ENCODE measurements around the gene RRAS. TPM values are rescaled to one million over a fixed set of nuclear protein-coding genes. Genes with fewer than 3 reads are reported as not detected.
A peak's percentile ranks its signal among the peaks of the same experiment; 100 is the strongest.
"Not testable (repeated sequence)": the region's sequence is repeated elsewhere in the genome, so short reads cannot be mapped to it uniquely, and the experiment has no call there.

RRAS gene
- total RNA-seq, 1 donor from 2014 or later, result 59.1 TPM

DNA sequence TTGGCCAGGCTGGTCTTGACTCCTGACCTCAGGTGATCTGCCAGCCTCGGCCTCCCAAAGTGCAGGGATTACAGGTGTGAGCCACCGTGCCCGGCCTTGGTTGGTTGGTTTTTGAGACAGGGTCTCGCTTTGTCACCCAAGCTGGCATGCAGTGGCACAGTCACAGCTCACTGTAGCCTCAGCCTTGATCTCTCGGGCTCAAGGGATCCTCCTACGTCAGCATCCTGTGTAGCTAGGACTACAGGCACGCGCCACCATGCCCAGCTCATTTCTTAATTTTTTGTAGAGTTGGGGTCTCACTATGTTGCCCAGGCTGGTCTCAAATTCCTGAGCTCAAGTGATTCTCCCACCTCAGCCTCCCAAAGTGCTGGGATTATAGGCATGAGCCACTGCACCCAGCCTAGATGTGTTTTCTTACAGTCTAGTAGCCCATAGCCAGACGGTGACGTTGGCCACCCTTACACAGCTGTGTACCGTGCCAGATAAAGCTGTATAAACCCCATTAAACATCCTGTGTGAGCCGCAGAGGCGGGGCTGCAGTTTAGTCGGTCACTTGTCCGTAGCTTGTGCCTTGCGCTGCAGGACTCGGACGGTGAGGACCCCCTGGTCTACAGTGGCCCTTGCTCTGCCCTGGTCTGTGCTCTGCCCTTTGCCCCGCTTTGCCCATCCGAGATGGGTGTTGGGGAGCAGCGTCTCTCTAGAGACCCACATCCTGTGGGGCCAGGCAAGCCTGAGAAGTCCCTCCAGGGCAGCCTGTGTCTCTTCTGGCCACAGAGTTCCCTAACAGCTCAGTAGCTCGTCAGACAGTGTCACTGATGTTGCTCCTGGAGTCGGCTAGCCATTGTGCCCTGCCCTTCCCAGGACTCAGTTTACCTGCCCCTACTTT lies 15.9 kb upstream of the RRAS start:
- no peak for DNase-seq (ENCODE audit: low spot score)

DNA sequence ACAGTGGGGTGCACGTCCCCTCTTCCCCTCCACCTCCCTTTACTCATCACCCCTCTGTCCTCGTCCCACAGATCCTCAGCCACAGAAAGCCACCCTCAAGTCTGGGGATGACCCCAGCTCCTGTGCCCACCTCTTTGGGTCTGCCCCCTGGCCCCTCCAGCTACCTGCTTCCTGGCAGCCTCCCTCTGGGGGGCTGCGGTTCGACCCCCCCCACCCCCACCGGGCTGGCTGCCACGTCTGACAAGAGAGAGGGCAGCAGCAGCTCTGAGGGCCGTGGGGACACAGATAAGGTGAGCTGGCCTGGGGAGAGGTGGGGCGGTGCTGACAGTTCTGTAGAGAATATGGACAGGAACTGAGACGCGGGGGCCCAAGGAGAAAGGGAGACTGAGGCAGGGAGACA lies 14.6 kb upstream of the RRAS start:
- DNase-seq (ENCODE audit: low spot score), result no peak

DNA sequence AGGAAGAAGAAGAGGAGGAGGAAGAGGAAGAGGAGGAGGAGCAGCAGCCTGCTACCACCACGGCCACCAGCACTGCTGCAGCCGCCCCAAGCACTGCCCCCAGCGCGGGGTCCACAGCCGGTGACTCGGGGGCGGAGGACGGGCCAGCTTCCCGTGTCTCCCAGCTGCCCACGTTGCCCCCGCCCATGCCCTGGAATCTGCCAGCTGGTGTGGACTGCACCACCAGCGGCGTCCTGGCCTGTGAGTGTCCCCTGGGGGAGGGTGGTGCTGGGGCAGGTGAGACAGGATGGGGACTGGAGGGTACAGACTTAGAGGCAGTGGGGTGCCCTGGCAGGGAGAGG lies 13.5 kb upstream of the RRAS start:
- no peak for DNase-seq (ENCODE audit: low spot score)

DNA sequence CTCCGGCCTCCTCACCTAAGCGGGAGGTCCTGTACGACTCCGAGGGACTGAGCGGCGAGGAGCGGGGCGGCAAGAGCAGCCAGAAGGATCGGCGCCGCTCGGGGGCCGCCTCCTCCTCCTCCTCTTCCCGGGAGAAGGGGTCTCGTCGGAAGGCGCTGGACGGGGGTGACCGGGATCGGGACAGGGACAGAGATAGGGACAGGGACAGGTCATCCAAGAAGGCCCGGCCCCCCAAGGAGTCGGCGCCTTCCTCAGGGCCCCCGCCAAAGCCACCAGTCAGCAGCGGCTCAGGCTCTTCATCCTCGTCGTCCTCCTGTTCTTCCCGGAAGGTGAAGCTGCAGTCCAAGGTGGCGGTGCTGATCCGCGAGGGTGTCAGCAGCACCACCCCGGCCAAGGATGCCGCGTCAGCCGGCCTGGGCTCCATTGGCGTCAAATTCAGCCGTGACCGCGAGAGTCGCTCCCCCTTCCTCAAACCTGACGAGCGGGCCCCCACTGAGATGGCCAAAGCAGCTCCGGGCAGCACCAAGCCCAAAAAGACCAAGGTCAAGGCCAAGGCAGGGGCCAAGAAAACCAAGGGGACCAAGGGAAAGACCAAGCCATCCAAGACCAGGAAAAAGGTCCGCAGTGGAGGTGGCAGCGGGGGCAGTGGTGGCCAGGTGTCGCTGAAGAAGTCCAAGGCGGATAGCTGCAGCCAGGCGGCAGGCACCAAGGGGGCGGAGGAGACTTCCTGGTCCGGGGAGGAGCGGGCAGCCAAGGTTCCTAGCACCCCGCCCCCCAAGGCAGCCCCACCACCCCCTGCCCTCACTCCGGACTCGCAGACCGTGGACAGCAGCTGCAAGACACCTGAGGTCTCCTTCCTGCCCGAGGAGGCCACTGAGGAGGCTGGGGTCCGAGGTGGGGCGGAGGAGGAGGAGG lies 12.9 kb upstream of the RRAS start:
- no peak for DNase-seq (ENCODE audit: low spot score)

DNA sequence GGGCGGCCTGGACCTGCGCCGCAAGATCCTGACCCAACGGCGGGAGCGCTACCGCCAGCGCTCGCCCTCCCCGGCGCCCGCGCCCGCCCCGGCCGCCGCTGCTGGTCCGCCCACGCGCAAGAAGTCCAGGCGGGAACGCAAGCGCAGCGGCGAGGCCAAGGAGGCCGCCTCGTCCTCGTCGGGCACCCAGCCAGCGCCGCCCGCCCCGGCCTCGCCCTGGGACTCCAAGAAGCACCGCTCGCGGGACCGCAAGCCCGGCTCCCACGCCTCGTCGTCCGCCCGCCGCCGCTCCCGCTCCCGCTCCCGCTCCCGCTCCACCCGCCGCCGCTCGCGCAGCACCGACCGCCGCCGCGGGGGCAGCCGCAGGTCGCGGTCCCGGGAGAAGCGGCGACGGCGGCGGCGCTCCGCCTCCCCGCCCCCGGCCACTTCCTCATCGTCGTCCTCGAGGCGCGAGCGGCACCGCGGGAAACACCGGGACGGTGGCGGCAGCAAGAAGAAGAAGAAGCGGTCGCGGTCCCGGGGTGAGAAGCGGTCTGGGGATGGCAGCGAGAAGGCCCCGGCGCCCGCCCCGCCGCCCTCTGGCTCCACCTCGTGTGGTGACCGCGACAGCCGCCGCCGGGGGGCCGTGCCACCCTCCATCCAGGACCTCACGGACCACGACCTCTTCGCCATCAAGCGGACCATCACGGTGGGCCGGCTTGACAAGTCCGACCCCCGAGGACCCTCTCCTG lies 12.0 kb upstream of the RRAS start:
- no peak for DNase-seq (ENCODE audit: low spot score)

DNA sequence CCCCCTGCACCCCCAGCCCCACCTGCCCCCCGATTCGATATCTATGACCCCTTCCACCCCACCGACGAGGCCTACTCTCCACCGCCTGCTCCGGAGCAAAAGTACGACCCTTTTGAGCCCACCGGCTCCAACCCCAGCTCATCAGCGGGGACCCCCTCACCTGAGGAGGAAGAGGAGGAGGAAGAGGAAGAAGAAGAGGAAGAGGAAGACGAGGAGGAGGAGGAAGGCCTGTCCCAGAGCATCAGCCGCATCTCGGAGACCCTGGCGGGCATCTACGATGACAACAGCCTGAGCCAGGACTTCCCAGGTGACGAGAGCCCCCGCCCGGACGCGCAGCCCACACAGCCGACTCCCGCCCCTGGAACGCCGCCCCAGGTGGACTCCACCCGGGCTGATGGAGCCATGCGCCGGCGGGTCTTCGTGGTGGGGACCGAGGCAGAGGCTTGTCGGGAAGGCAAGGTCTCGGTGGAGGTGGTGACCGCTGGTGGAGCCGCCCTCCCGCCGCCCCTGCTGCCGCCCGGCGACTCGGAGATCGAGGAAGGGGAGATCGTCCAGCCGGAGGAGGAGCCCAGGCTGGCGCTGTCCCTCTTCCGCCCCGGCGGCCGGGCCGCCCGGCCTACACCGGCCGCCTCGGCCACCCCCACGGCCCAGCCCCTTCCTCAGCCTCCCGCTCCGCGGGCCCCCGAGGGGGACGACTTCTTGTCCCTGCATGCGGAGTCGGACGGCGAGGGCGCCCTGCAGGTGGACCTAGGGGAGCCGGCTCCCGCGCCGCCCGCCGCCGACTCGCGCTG lies 11.3 kb upstream of the RRAS start:
- no peak for DNase-seq (ENCODE audit: low spot score)

DNA sequence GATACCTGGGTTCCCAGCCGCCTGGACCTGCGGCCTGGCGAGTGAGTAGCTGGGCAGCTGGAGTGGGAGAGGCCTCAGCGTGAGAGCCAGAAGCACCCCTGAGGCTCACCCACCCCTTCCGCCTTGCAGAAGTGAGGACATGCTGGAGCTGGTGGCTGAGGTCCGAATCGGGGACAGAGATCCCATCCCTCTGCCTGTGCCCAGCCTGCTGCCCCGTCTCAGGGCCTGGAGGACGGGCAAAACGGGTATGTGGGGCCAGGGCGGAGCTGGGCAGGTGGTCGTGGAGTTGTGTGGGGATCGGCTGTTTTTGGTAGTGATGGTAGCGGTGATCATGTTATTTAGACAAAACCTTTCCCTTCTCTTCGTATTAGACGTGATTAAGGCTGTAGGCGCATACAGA lies 6.6 kb upstream of the RRAS start:
- no peak for DNase-seq (ENCODE audit: low spot score)

DNA sequence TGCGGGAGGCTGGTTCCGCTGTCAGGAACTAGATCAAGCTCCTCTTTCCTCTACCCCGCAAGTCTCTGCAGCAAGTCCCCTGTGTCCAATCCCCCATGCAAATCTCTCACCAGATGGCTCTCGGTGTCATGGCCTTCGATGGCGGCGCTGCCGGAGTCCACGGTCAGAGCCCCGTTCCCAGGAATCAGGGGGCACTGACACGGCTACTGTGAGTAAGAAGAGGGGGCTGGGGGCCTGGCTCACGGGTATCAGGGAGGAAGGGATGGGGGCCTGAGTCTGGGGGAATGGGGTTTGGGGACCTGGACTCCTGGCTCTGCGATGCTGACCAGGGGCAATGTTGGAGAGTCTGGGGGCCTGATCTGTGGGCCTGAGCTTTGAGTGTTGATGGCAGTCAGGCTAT lies 6.1 kb upstream of the RRAS start:
- no peak for DNase-seq (ENCODE audit: low spot score)

DNA sequence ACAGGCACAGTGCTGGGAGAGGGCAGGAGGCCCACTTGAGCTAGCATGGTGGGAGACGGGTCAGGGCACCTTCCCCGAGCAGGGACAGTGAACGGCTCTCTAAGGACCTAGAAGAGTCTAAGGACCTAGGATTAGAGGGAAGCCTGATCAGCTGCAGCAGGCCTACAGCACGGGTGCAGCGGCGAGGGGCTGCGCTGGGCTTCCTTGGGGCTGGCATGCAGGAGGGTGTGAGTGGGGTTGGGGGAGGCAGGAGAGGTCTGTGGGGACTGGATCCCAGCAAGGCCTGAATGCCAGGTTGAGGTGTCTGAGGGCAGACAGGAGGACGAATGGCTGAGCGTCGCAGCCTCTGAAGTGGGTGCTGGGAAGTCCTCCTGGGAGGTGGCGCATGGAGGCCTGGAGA lies 5.6 kb upstream of the RRAS start:
- DNase-seq (ENCODE audit: low spot score), result no peak

DNA sequence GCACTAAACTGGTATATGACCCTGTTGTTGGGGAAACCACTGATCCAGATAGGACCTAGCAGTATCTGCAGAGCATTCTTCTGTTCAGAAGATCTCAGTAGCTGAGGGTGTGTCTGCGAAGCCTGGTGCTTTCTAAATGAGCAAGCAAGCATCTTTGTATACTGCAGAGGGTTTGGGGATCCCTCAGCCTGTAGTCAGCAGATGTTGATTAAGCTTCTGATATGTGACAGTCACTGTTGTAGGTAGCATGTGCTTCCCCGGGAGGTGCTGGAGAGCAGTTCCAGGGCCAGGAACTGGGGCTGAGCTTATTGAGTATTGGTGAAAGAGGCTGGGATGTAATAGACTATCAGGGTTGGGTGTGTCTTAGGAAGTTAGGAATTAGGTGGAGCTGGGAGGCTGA lies 3.5 kb upstream of the RRAS start:
- DNase-seq (ENCODE audit: low spot score), result no peak

DNA sequence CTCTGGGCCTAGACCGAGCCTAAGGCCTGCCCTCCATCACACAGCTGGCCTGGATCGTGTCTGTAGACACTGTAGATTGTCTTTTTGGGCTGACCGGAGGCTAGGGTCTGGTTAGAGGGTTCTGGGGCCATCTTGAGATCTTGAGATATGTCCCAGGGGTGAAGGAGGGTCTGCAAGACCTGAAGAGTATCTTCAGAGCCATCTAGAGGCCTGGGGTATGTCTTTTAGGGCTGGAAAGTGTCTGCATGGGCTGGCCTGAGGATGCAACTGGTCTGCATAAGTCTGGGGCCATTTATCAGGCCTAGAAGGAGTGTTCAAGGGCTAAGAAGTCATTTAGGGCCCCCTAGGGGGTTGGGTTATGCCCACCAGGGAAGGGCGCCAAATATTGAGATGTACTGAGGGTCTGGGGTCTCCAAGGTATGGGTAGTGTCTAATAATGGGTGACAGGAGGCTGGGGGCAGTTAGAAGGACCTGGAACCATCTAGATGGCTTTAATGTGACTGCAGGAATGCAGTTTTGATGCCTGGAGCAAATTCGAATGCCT lies 2.6 kb upstream of the RRAS start:
- no peak for DNase-seq (ENCODE audit: low spot score)

DNA sequence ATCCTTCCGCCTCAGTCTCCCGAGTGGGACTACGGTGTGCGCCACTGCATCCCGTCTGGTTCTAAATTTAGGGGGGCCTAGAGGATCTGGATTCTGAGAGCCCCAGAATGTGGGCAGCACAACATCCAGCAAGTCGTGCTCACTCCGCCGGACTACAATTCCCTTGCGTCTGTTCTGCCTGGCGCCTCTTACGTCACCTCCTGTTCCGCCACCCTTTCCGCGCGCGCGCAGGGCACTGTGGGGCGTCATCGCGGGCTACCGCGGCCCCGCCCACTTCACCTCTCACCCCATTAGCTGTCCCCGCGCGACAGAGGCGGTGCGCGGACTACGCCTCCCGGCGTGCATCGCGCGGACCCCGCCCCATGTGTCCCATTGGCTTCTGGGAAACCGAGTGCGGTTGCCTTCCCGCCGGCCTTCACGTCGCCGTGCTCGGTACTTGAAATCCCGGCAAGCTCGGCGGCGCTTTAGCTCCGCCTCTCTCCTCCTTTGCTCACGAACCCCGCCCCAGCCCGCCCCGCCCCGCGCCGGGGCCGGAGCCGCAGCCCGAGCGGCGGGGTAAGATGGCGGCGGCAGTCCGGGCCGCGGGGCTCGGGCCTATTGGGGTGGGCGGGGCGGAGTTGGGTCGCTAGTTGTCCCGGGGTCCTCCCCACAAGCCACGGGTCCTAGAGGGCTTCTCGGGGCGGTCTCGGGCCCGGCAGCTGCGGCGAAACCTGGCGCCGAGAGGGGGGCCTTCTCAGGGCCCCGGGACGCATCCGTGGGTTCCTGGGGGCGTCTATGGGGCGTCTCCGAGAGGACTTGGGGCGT lies 1.9 kb upstream of the RRAS start, which contains the start of gene SCAF1:
SCAF1 (plus strand) TSS at position 522 of the 804 bp plus-strand sequence. CDS start 2,818 bp downstream, outside the sequence.
- DNase-seq (ENCODE audit: low spot score), result peak; percentile 99

DNA sequence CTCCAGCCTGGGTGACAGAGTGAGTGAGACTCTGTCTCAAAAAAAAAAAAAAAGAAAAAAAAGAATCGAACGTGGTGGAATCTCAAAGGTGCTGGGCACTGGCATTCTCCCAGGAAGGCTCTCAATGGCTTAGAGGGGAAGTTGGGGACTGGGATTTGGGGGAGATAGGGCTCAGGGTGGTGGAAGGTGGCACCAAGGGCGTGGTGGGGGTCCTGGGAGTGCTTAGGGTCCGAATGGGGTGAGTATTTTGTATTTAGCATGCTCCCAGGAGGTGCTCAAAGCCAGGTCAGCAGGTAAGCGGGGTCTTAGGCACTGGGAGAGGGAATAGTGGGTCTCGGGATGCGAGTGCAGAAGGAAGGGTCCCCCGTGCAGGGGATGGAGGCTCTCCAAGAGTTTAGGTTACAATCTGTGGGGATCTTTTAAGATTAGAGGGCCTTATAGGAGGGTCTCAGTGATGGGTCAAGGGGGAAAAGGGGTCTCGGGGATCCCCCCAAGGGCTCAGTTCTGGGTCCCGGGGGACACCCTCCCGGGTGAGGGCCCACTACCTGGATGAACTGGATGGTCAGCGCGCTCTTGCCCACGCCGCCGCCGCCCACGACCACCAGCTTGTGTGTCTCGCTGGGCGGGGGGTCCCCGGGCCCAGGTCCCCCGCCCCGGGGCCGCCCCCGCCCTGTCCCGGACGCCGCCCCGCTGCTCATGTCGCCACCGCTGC lies 386 bp downstream of the RRAS start:
- DNase-seq (ENCODE audit: low spot score), result no peak

DNA sequence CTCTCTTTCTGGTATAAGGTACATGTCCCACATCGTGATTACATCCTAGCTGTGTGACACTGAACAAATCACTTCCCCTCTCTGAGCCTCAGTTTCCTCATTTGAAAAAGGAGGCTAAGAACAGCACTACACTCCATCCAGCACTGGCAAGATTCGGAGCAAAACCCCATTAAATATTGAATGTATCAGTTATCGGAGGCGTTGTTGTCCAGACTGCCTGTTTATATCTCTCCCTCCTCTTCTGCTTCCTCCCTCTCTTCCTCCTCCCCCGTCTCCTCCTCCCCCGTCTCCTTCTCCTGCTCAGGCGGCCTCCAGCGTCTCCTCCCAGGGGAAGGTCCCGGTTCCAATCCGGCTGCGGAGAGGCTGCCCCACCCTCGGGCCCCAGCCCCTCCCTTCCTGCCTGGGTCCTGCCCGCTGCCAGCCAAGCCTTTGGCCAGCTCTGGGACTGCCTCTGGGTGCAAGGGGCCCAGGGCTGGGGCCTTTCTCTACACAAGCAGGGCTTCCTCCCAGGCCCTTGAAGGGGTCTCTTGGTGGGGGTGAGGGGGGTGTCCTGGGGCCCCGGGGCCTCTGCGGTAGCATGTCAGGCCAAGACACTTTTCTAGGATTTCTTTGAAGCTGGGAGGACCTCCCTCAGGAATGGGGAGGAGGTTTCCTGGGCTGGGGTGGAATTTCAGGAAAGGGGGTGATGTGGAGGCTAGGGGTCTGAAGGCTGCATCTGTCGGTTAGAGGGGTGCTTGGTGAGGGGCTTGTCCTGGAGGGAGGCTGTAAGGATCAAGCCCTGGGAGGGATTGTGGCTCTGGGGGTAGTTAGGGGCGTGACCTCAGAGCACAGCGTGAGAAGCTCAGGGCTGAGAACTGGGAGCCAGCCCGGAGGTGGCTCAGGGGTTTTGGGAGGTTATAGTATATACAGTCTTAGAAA lies 1.9 kb downstream of the RRAS start:
- peak; percentile 86 for DNase-seq (ENCODE audit: low spot score)

DNA sequence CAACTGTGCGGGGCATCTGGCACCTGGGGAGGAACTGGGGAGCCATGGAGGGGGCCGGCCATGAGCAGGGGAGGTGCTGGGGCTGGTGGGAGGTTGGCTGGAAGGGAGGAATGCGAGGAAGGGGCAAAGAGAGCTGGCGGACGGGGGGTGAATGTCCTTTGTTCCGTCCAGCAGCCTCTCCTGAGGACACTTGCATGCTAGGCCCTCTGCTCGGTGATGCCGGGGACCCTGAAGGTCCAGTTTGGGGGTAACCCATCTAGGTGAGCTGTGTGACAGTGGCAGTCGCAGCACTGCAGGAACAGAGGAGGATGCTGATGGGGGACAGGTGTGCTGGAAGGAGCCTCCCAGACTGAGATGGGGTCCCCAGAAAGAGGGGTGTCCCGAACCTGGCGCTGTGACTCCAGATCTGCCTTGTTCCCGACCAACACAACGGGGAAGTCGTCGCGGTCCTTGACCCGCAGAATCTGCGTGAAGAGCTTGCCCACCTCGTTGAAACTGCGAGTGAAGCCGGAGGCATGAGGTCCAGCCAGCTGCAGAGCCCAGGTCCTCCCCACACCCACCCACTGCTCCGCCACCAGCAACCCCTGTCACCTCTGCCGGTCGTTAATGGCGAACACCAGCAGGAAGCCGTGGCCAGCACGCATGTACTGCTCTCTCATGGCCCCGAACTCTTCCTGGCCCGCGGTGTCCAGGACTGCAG lies 3.6 kb downstream of the RRAS start:
- no peak for DNase-seq (ENCODE audit: low spot score)

DNA sequence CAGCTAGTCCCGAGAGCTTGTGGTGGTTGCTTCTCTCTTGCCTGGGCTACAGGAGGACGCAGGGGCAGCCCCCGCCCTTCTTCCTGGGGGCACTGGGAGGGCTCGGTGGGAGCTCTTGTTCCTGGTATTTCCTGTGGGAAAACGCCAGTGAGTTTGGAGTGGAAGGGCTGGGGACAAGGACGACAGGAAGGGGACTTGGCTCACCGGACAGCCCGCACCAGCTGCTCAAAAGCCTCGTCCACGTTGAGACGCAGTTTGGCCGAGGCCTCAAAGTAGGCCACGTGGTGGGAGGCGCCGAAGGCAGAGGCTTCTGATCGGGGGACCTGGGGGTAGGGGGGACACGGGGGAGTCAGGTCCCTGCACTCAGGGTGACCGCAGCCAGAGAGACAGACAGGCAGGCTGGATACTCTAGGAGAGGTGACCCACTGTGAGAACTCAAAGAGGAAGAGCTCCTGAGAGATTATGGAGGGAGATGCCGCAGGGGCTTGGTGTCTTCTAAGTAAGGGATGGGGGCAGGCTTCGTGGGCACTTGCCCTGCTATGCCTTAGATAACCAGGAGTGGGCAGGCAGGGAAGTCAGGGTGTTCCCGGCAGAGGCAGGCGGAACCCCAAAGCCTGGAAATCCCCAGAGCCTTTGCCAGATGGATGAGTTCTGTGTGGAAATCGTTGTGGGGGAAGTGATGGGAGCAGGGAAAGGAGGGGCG lies 4.3 kb downstream of the RRAS start:
- DNase-seq (ENCODE audit: low spot score), result no peak

DNA sequence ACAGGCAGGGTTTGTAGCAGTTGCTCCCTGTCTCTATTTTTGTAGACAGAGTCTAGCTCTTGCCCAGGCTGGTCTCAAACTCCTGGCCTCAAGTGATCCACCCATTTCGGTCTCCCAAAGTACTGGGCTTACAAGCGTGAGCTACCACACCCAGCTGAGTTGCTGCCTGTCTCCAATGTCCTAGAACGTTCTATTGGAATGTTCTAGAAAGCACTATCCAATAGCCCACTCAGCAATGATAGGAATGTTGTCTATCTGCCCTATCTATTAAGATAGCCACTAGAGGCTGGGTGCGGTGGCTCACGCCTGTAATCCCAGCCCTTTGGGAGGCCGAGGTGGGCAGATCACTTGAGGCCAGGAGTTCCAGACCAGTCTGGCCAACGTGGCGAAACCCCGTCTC lies 6.7 kb downstream of the RRAS start:
- DNase-seq (ENCODE audit: low spot score), result not testable (repeated sequence)
